ENCODE measurements around the gene IFNB1.

GRCh38 chr9:21081999-21082398 is 4.3 kb upstream of the IFNB1 start:
- TF ChIP-seq POLR2A (IDR thresholded peaks at IDR 0.05; ENCODE audit: low read depth) (no peak), CTCF (IDR thresholded peaks at IDR 0.05) (no peak), POLR2AphosphoS5 (IDR thresholded peaks at IDR 0.05) (no peak), EP300 (IDR thresholded peaks at IDR 0.05) (no peak)

Measured in esophagus muscularis mucosa (tissue), 4 donors.